H1 (cell line): ENCODE data around the gene KIAA0040. TPM values are rescaled to one million over a fixed set of nuclear protein-coding genes. Genes with fewer than 3 reads are reported as not detected.

Source experiments
- CTCF ChIA-PET: fragments of 300-600 bp; sonication (Branson Sonifier 250); formaldehyde crosslinking; loops from one replicate; lab custom pipeline; 2021; ENCODE audit not compliant: partially characterized antibody; lab: Charles Lee
- POLR2A ChIA-PET: fragments of 300-600 bp; sonication (Branson Sonifier 250); formaldehyde crosslinking; loops from one replicate; lab custom pipeline; 2021; ENCODE audit warnings: inconsistent platforms; ENCODE audit not compliant: partially characterized antibody; lab: Charles Lee
- DNase-seq, 2 experiments: peaks; one replicate each; pipeline versions ENCODE4 v3.0.0 to v3.0.0-alpha.2; 2010 to 2022; ENCODE audit warnings: low spot score in 2 of 2, low read depth in 1 of 2, mixed read lengths in 1 of 2
- FAIRE-seq: peaks from 2 replicates; lab custom pipeline; 2011; peaks lifted over from hg19 to GRCh38; lab: Jason Lieb, UNC
- H2AFZ ChIP-seq: 2 replicates; pipeline ENCODE4 v1.8.1; 2012; ENCODE audit warnings: low read length, inconsistent platforms
- H2AK5ac ChIP-seq: 2 replicates; pipeline ENCODE4 v1.6.1; 2013; ENCODE audit warnings: low read depth, low read length
- H2BK120ac ChIP-seq: replicated peaks from 2 replicates; pipeline ENCODE3; 2013; ENCODE audit warnings: low read depth, low read length, inconsistent platforms
- H2BK12ac ChIP-seq: 2 replicates; pipeline ENCODE4 v1.6.1; 2013; ENCODE audit warnings: low read depth, low read length
- H2BK15ac ChIP-seq: 2 replicates; pipeline ENCODE4 v1.6.1; 2013; ENCODE audit warnings: low read length
- H2BK20ac ChIP-seq: 2 replicates; pipeline ENCODE4 v1.6.1; 2013; ENCODE audit warnings: low read length
- H2BK5ac ChIP-seq: 2 replicates; pipeline ENCODE4 v1.6.1; 2013; ENCODE audit warnings: low read depth, low read length
- H3K14ac ChIP-seq: 2 replicates; pipeline ENCODE4 v1.6.1; 2013; ENCODE audit warnings: inconsistent platforms; ENCODE audit not compliant: insufficient read length
- H3K18ac ChIP-seq: 2 replicates; pipeline ENCODE4 v1.6.1; 2013; ENCODE audit warnings: low read length; ENCODE audit errors: extremely low read depth
- H3K23ac ChIP-seq: 2 replicates; pipeline ENCODE4 v1.6.1; 2013; ENCODE audit warnings: inconsistent platforms; ENCODE audit not compliant: insufficient read length
- H3K23me2 ChIP-seq: 2 replicates; pipeline ENCODE4 v1.6.1; 2013; ENCODE audit warnings: low read depth, low read length
- H3K27ac ChIP-seq: 2 replicates; pipeline ENCODE4 v1.6.1; 2011; ENCODE audit warnings: low read depth, low read length, inconsistent platforms
- H3K27me3 ChIP-seq, 4 experiments: replicated peaks in 1 of 4; 1 replicate in 1 of 4; 2 replicates in 3 of 4; pipeline versions ENCODE4 v1.6.1 to v1.8.1; 2011 to 2013; ENCODE audit warnings: low read length in 3 of 4, mild to moderate bottlenecking in 3 of 4, inconsistent platforms in 2 of 4, mixed read lengths in 2 of 4, moderate library complexity in 1 of 4; ENCODE audit not compliant: control insufficient read depth in 3 of 4, insufficient read depth in 3 of 4; ENCODE audit errors: extremely low read depth in 1 of 4
- H3K36me3 ChIP-seq, 4 experiments: 2 replicates each; pipeline versions ENCODE4 v1.6.1 to v1.8.1; 2011 to 2013; ENCODE audit warnings: mild to moderate bottlenecking in 4 of 4, low read length in 3 of 4, moderate library complexity in 2 of 4, control low read depth in 1 of 4, inconsistent platforms in 1 of 4; ENCODE audit not compliant: insufficient read depth in 4 of 4, control insufficient read depth in 2 of 4
- H3K4ac ChIP-seq: replicated peaks from 2 replicates; pipeline ENCODE3; 2013; ENCODE audit warnings: low read length, low read depth, mixed read lengths, inconsistent platforms; ENCODE audit not compliant: insufficient read length
- H3K4me1 ChIP-seq, 4 experiments: replicated peaks in 1 of 4; 1 replicate in 1 of 4; 2 replicates in 3 of 4; pipeline versions ENCODE4 v1.6.1 to v1.8.1; 2011 to 2013; ENCODE audit warnings: low read length in 3 of 4, inconsistent platforms in 2 of 4, mixed read lengths in 1 of 4; ENCODE audit not compliant: insufficient read depth in 4 of 4, control insufficient read depth in 3 of 4
- H3K4me2 ChIP-seq, 2 experiments: 2 replicates each; pipeline versions ENCODE4 v1.6.1 to v1.8.1; 2011 to 2013; ENCODE audit warnings: low read depth in 2 of 2, low read length in 2 of 2, control low read depth in 1 of 2, inconsistent platforms in 1 of 2, mild to moderate bottlenecking in 1 of 2; ENCODE audit not compliant: insufficient read depth in 1 of 2
- H3K4me3 ChIP-seq, 4 experiments: fragments of 200-600, 300-600 bp in 1 of 4; sonication (generic), shearing (Covaris generic), sonication (Bioruptor Twin) in 1 of 4; 2 replicates each; pipeline versions ENCODE4 v1.5.1 to v1.8.1; 2011 to 2016; ENCODE audit warnings: low read length in 4 of 4, low read depth in 3 of 4, control low read depth in 2 of 4, inconsistent platforms in 2 of 4, mild to moderate bottlenecking in 2 of 4, mixed read lengths in 1 of 4, moderate library complexity in 1 of 4; ENCODE audit not compliant: insufficient read depth in 2 of 4; ENCODE audit errors: extremely low read depth in 1 of 4
- H3K56ac ChIP-seq: replicated peaks from 2 replicates; pipeline ENCODE3; 2013; ENCODE audit warnings: low read depth, mild to moderate bottlenecking, mixed read lengths, low read length, inconsistent platforms; ENCODE audit not compliant: insufficient read length
- H3K79me1 ChIP-seq: 2 replicates; pipeline ENCODE4 v1.6.1; 2013; ENCODE audit warnings: low read depth, low read length, control low read depth
- H3K79me2 ChIP-seq, 2 experiments: 2 replicates each; pipeline versions ENCODE4 v1.6.1 to v1.8.1; 2012 to 2013; ENCODE audit warnings: low read length in 2 of 2, mild to moderate bottlenecking in 2 of 2, inconsistent platforms in 1 of 2; ENCODE audit not compliant: insufficient read depth in 2 of 2, control insufficient read depth in 1 of 2
- H3K9ac ChIP-seq, 4 experiments: replicated peaks in 1 of 4; 1 replicate in 1 of 4; 2 replicates in 3 of 4; pipeline versions ENCODE4 v1.6.1 to v1.8.1; 2011 to 2013; ENCODE audit warnings: low read depth in 3 of 4, low read length in 3 of 4, control low read depth in 2 of 4, mild to moderate bottlenecking in 2 of 4, moderate library complexity in 2 of 4, inconsistent platforms in 1 of 4; ENCODE audit errors: extremely low read depth in 1 of 4
- H3K9me3 ChIP-seq, 2 experiments: 2 replicates each; pipeline versions ENCODE4 v1.6.1 to v1.8.1; 2012 to 2013; ENCODE audit warnings: mild to moderate bottlenecking in 2 of 2, moderate library complexity in 2 of 2, control low read depth in 1 of 2, inconsistent platforms in 1 of 2, low read depth in 1 of 2, low read length in 1 of 2, mixed read lengths in 1 of 2; ENCODE audit not compliant: insufficient read depth in 2 of 2
- H4K20me1 ChIP-seq, 2 experiments: replicated peaks in 1 of 2; 2 replicates each; pipeline versions ENCODE3 to v1.8.1; 2011 to 2013; ENCODE audit warnings: inconsistent platforms in 2 of 2, low read length in 2 of 2, mild to moderate bottlenecking in 1 of 2; ENCODE audit not compliant: insufficient read depth in 2 of 2, control insufficient read depth in 1 of 2
- H4K5ac ChIP-seq: 2 replicates; pipeline ENCODE4 v1.6.1; 2013; ENCODE audit warnings: low read length, low read depth, mixed read lengths, inconsistent platforms; ENCODE audit not compliant: insufficient read length
- H4K8ac ChIP-seq: 2 replicates; pipeline ENCODE4 v1.8.0; 2013; ENCODE audit warnings: mild to moderate bottlenecking, moderate library complexity, low read length, inconsistent platforms; ENCODE audit not compliant: insufficient read depth; ENCODE audit errors: extremely low read depth
- H4K91ac ChIP-seq: replicated peaks from 2 replicates; pipeline ENCODE3; 2013; ENCODE audit warnings: low read length, mixed read lengths, inconsistent platforms; ENCODE audit not compliant: insufficient read length
- RXRA ChIP-seq: IDR thresholded peaks from 2 replicates; pipeline ENCODE4 v1.6.1; 2011; ENCODE audit warnings: low read depth, mild to moderate bottlenecking, low read length, moderate library complexity; ENCODE audit not compliant: insufficient read depth
- WGBS, 2 experiments: shearing (Covaris generic) in 1 of 2; methylation state at CpG; one replicate each; pipeline versions ENCODE4 v1.1.6 to v1.1.7; 2013 to 2015; ENCODE audit warnings: low lambda C conversion rate in 2 of 2, mixed read lengths in 2 of 2, inconsistent platforms in 1 of 2, low coverage in 1 of 2, missing lambda C conversion rate in 1 of 2; ENCODE audit not compliant: insufficient replicate concordance in 2 of 2, insufficient coverage in 1 of 2, insufficient read length in 1 of 2; ENCODE audit errors: extremely low coverage in 1 of 2, missing lambda C conversion rate in 1 of 2; 5-methylcytosine and 5-hydroxymethylcytosine counted together
- polyA plus RNA-seq, 7 experiments: library from polyadenylated mRNA; depleted of rRNA in 3 of 7; stranded (reverse) in 5 of 7; unstranded in 2 of 7; fragments of >200 nt in 5 of 7; fragments of 200-250 nt in 2 of 7; gene quantifications; 1 replicate in 5 of 7; 2 replicates in 1 of 7; 4 replicates in 1 of 7; pipeline versions ENCODE4 v1.2.1 to v1.2.3, GENCODE V29; 2011 to 2013; ENCODE audit warnings: missing spikeins in 2 of 7, mixed read lengths in 2 of 7
- total RNA-seq: library from RNA; stranded (reverse); fragmentation: NEBNext Ultra II Directional; extraction: Animal tissue kit (Norgen Biotek cat#: 25700); gene quantifications from 2 replicates; pipeline ENCODE4 v1.2.1, GENCODE V29; 2021
- TF ChIP-seq, protein P1 (sequence below), 3 experiments: IDR thresholded peaks; 1 replicate in 2 of 3; 2 replicates in 1 of 3; pipeline versions ENCODE4 v1.5.1 to v1.6.1; 2011; ENCODE audit warnings: low read length in 3 of 3, mild to moderate bottlenecking in 3 of 3, inconsistent platforms in 2 of 3, low read depth in 1 of 3, moderate library complexity in 1 of 3; ENCODE audit not compliant: insufficient read depth in 1 of 3; ENCODE audit errors: control extremely low read depth in 1 of 3

KIAA0040 gene
- total and polyA plus RNA-seq, 2 of the 8 experiments (the other 6 are each of a cell fraction or from before 2014, with no cell fraction given), result 11.0 to 14.1 TPM

DNA sequence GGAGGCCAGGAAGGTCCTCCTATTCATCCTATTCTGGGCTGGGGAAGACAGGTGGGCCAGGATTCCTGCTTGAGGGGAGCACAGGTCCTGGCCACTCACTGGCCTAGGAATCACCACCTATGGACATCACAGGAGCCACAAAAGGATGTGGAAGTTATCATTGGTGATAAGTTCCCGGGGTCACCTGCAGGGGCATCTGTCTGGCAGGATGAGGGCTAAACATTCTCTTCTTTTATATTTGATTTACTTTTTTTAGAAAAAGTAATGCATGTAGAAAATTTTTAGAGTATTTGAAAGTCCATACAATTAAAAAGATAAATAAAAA, 33.2 kb upstream of the KIAA0040 start:
- H3K79me1 ChIP-seq, result no peaks in the 10 kb centered on the region
- WGBS, 2 experiments, result 0% methylated on average over 1 of the region's 1 CpG; no CpG with 5 or more reads in 1 of the 2 experiments
- H3K4me3 ChIP-seq, result no peak overlapping the region
- no peak overlapping the region for H2AK5ac ChIP-seq
- H4K91ac ChIP-seq, result no peak overlapping the region
- no peak overlapping the region for H4K5ac ChIP-seq
- H2BK120ac ChIP-seq, result no peak overlapping the region
- no peak for FAIRE-seq
- no peak overlapping the region for H2BK5ac ChIP-seq
- no peak overlapping the region for H3K9ac ChIP-seq
- H4K8ac ChIP-seq, result no peak overlapping the region
- no peak overlapping the region for H3K23ac ChIP-seq
- H2BK15ac ChIP-seq, result no peak overlapping the region
- H3K27ac ChIP-seq, result no peak overlapping the region
- no peak overlapping the region for H2BK12ac ChIP-seq
- no peak overlapping the region for H3K56ac ChIP-seq
- no peak overlapping the region for H3K4me2 ChIP-seq
- no peaks in the 10 kb centered on the region for H4K20me1 ChIP-seq
- H3K36me3 ChIP-seq, result no peaks in the 10 kb centered on the region
- no peak overlapping the region for H3K14ac ChIP-seq
- H3K4me1 ChIP-seq, result peaks cover 2 to 12% (median 6%) of the 10 kb centered on the region in 4 experiments
- no peak overlapping the region for H3K18ac ChIP-seq
- H2BK20ac ChIP-seq, result no peak overlapping the region
- CTCF ChIA-PET, result interaction anchor here (1.9 to 3.2 kb wide), 2 partner anchors 70 to 92 kb away, joined by 6 to 8 read pairs; no protein-coding TSS in a partner anchor
- H3K9me3 ChIP-seq, result no peaks in the 10 kb centered on the region
- H3K23me2 ChIP-seq, result no peaks in the 10 kb centered on the region; the same call in 1 of the 2 replicates
- POLR2A ChIA-PET, result no interaction called here
- TF ChIP-seq, protein P1, sequence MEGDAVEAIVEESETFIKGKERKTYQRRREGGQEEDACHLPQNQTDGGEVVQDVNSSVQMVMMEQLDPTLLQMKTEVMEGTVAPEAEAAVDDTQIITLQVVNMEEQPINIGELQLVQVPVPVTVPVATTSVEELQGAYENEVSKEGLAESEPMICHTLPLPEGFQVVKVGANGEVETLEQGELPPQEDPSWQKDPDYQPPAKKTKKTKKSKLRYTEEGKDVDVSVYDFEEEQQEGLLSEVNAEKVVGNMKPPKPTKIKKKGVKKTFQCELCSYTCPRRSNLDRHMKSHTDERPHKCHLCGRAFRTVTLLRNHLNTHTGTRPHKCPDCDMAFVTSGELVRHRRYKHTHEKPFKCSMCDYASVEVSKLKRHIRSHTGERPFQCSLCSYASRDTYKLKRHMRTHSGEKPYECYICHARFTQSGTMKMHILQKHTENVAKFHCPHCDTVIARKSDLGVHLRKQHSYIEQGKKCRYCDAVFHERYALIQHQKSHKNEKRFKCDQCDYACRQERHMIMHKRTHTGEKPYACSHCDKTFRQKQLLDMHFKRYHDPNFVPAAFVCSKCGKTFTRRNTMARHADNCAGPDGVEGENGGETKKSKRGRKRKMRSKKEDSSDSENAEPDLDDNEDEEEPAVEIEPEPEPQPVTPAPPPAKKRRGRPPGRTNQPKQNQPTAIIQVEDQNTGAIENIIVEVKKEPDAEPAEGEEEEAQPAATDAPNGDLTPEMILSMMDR (IDR thresholded peaks at IDR 0.05; ENCODE audit: control extremely low read depth in 1 of 3, insufficient read depth in 1 of 3, low read depth in 1 of 3, low read length in 3 of 3), result peak in 1 of 3 experiments; percentile 23; a peak in 1 of 4 replicates
- no peak for TF ChIP-seq RXRA
- TF ChIP-seq, all 59 proteins: peak for 1
- no peak for DNase-seq
- H3K79me2 ChIP-seq, result no peaks in the 10 kb centered on the region
- H2AFZ ChIP-seq, result no peak overlapping the region
- no peak overlapping the region for H3K4ac ChIP-seq
- H3K27me3 ChIP-seq, result no peaks in the 10 kb centered on the region; a peak in 1 of 7 replicates
